HG03159 (cell line): ENCODE measurements around the gene LCMT2.
"Not testable (repeated sequence)": the region's sequence is repeated elsewhere in the genome, so short reads cannot be mapped to it uniquely, and the experiment has no call there.

Experiments used
- ATAC-seq: cut with Tn5 transposase; IDR thresholded peaks from one replicate; pipeline ENCODE4 v1.9.1; 2021; ENCODE audit warnings: mild to moderate bottlenecking, moderate library complexity; ENCODE audit not compliant: unreplicated experiment

Gene LCMT2

GRCh38 chr15:43316016-43316970 is 14.1 kb downstream of the LCMT2 start:
- ATAC-seq = no peak

DNA sequence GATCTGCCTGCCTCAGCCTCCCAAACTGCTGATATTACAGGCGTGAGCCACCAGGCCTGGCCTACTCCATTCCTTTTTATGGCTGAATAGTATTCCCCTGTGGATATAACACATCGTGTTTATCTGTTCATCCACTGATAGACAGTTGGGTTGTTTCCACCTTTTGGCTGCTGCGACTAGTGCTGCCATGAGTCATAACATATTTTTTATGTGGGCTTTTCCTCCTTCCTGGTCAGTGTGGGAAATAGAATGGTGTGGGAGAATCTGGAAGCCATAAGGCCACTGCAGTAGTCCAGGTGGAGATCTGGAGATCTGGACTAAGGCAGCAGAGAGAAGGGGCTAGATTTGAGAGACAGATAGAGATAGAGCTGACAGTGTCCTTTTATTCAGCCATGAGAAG is 16.2 kb downstream of the LCMT2 start:
- no peak for ATAC-seq

- no peak for ATAC-seq
Measured at GRCh38 chr15:43312378-43312777, 18.0 kb downstream of the LCMT2 start.

GRCh38 chr15:43302205-43302817 is 28.1 kb downstream of the LCMT2 start, which contains the start of gene TGM7:
TGM7 (minus strand) TSS chr15:43302255.
- no peak for ATAC-seq

DNA sequence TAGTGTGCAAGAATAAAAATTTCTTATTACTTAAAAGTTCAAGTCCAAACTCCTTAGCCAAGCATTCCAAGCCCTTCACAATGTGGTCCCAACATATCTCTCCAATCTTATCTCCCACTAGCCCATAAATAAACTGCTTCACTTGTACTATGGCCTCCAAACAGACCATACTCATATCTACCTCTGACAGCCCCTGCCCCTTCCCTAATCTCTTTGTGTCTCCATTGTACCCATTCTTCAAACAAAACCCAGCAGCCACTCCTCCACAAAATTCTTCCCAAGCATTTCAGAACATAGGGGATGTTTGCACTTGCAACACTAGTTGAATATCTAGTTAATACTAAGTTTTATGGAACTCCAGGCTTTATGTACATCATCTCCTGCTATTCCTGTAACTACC is 30.5 kb downstream of the LCMT2 start:
- no peak for ATAC-seq

- ATAC-seq = no peak
Measured at GRCh38 chr15:43299411-43299810, 31.0 kb downstream of the LCMT2 start.

- ATAC-seq = no peak
Measured at GRCh38 chr15:43294091-43294706, 36.2 kb downstream of the LCMT2 start.

GRCh38 chr15:43293432-43293831 is 36.9 kb downstream of the LCMT2 start:
- no peak for ATAC-seq

GRCh38 chr15:43292375-43293078 is 37.8 kb downstream of the LCMT2 start:
- ATAC-seq = no peak

DNA sequence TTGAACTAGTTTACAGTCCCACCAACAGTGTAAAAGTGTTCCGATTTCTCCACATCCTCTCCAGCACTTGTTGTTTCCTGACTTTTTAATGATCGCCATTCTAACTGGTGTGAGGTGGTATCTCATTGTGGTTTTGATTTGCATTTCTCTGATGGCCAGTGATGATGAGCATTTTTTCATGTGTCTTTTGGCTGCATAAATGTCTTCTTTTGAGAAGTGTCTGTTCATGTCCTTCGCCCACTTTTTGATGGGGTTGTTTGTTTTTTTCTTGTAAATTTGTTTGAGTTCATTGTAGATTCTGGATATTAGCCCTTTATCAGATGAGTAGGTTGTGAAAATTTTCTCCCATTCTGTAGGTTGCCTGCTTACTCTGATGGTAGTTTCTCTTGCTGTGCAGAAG is 40.7 kb downstream of the LCMT2 start:
- ATAC-seq = not testable (repeated sequence)

DNA sequence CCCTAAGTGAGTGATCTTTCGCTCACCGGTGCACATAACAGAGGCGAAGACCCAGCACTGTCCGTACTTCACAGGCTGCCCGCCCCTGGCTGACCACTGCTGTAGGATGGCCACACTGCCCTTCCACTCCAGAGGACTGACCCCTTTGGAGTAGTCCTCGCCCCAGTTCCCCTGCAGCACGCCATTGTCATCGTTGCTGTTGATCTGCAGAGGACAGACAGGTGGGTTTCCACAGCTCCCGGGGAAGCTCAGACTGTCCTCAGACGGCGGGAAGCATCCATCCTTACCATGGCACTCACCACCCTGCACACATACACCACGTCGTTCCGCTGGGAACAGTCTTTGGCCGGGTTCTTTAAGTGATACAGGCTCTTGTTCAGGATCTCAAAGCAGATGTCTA is 43.1 kb downstream of the LCMT2 start:
- ATAC-seq = no peak

- ATAC-seq = no peak
Measured at GRCh38 chr15:43286074-43286473, 44.3 kb downstream of the LCMT2 start.

GRCh38 chr15:43285609-43286037 is 44.8 kb downstream of the LCMT2 start:
- ATAC-seq = no peak

DNA sequence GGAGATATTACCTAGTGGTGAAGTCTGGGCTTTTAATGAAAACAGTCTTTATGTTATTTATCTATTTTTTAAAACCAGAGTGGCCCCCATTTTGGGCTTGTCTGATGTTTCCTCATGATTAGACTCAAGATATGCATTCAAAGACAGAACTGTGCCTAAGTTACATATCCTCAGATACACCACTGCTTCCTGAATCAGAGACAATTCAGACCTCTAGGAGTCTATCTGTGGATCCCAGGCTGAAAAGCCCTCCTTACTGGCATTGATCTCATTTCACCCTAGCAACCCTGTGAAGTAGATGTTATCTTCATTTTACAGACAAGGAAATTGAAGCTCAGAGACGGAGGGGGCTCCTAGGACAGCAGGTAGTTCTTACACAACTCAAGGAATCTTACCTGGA is 46.8 kb downstream of the LCMT2 start:
- ATAC-seq = no peak

- ATAC-seq = no peak
Measured at GRCh38 chr15:43281926-43282602, 48.3 kb downstream of the LCMT2 start.

DNA sequence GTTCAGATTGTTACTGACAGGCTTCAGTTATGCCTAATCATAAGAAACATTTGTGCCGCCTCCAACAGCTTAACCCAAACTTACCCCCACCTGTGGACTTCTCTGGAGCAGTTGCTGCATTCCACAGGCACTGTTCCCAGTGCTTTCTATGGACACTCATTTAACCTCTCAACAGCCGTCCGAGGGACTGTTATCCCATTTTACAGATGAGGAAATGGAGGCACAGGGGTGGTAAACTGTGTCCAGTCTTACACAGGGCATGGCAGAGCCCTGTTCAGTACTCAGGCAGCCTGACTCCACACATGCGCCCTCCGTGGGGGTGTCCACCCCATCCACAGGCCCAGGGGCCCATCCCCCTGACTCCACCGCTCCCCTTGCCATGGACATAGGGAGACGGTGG is 49.4 kb downstream of the LCMT2 start:
- no peak for ATAC-seq

DNA sequence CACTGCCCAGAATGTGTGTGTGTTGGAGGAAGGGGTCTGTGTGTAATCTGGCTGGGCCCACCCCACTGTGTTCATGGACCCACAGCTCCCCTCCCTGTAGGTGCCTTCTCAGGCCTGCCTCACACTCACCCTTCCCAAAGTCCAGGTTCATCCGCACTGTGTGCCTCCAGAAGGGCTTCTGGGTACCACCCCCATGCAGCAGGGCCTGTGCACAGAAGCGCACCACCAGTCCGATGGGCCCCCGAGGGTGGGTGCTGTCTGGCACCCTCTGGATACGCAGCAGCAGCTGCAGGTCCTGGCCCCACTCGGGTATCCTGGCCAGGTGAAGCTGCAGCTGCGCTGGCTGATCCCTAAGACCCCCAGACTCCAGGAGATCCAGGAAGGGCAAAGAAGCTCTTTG is 50.9 kb downstream of the LCMT2 start:
- ATAC-seq = no peak

DNA sequence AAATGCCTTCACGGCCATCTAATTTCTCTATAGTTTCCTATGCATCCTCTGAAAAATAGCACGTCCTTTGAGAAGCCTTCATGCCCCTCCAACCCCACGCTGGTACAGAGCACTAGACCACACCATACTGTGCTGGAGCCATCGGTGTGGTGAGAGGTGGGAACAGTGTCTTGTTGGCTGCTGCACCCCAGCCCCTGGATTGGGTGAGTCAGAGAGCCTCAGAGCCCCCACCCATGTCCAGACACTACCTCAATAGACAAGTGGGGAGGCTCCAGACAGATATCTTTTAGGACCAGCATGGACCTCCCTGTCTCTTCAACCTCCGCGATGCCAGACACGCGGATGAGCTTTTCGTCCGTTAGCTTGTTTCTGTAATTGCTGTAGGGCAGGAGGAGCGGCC is 51.5 kb downstream of the LCMT2 start:
- ATAC-seq = no peak

GRCh38 chr15:43277901-43278300 is 52.5 kb downstream of the LCMT2 start:
- no peak for ATAC-seq

- ATAC-seq = no peak
Measured at GRCh38 chr15:43277231-43277823, 53.0 kb downstream of the LCMT2 start.
